ENCODE results near the gene MBNL1. TPM values are rescaled to one million over a fixed set of nuclear protein-coding genes. Genes with fewer than 3 reads are reported as not detected.

Gene MBNL1
- total and polyA plus RNA-seq, 7 experiments from 2014 or later = 371 to 675 (median 497) TPM

DNA sequence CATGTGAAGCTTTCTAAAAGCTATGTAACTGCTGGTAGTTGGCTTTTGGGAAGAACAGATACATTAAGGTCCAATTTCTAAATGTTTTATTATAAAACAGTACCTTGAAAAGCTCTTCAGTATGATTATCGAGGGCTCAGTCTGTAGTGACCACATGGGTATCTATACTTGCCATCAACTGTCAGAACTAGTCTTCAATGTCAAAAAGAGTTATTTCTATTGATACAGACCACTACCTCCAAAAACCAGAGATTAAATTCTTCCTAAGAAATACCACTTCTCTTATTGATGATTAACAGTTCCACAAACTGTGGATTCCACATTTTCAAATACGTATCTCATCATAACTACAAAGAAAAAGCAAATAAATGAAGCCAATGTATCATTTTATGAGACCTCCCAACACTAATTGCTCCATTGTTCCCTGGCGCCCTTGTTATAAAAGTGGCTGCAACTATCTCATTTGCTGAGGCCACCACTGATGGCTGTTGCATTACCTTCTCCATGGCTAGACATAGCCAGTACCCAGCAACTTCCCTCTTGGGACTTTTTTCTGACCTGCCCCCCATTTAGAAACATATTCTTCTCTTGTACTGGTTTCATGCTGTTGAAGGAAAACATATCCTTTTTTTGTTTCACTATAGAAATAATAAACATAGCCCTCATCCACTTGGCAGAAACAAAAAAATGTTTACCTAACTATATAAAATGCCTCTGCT lies 33.9 kb upstream of the MBNL1 start:
- ChIA-PET POLR2A (interaction anchor here (0.6 to 5.0 kb wide), 13 partner anchors 10 to 46 kb away, joined by 3 to 57 read pairs (median 5); partner anchors contain the start of gene MBNL1), CTCF (interaction anchor here (0.9 to 1.7 kb wide), 2 partner anchors 9 to 41 kb away, joined by 3 to 7 read pairs; no protein-coding TSS in a partner anchor)
- H3K27ac Mint-ChIP-seq = peak overlapping the region in 8 of 9 donors; percentile 44 to 95 (median 80)
- H3K4me1 ChIP-seq (ENCODE audit: control insufficient read depth in 2 of 2, insufficient read depth in 2 of 2, low read length in 2 of 2) = peaks cover 3 to 60% of the 10 kb centered on the region in 2 donors
- peaks cover 33 to 97% (median 90%) of the 10 kb centered on the region in 7 donors for H3K4me1 Mint-ChIP-seq
- H3K36me3 ChIP-seq (ENCODE audit: control insufficient read depth in 2 of 3, insufficient read depth in 3 of 3, low read length in 3 of 3) = no peaks in the 10 kb centered on the region
- intact Hi-C loops (cut with micrococcal nuclease) = no loop called here
- peaks cover 0 to 10% (median 4%) of the 10 kb centered on the region in 11 donors for H3K9me3 Mint-ChIP-seq
- peak overlapping the region in 9 of 10 donors; percentile 34 to 77 (median 65) for H3K4me3 Mint-ChIP-seq
- peaks cover 0 to 19% (median 4%) of the 10 kb centered on the region in 5 donors for H3K36me3 Mint-ChIP-seq
- DNase-seq (no peak), ATAC-seq (no peak)
- H3K27me3 ChIP-seq (ENCODE audit: control insufficient read depth in 2 of 2, insufficient read depth in 2 of 2, low read length in 2 of 2) = no peaks in the 10 kb centered on the region
- no peak overlapping the region for H3K4me3 ChIP-seq (ENCODE audit: low read length)
- no peaks in the 10 kb centered on the region for H3K9me3 ChIP-seq (ENCODE audit: control insufficient read depth in 2 of 3, low read length in 3 of 3)
- peak overlapping the region; percentile 1 for H3K27ac ChIP-seq (ENCODE audit: low read depth, low read length)
- no peaks in the 10 kb centered on the region for H3K27me3 Mint-ChIP-seq

DNA sequence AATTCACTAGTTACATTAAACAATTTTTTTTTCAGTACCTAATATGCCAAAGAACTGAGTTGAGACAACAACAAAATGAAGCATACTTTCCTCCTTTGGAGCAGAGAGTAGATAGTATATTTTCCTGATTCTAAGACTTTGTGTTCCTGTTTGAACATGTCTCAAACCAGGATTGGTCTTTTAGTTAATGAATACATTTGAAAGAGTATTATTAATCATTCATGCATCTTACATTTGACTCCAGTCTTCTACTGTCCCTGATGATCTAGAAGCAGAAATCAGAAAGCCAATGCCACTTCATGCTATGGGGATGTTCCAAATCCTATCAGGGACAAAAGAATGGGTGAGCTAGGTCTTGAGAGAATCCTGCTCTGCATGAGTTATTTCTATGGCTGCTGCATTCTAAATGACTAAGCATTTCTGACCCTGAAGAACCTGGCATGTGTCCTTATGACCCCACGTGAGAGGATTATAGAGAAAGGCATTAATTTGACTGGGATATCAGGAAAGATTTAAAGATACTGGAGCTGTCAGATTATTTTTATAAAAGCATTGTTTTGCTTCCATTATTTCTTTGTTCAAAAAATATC lies 32.9 kb upstream of the MBNL1 start:
- peaks cover 13 to 64% of the 10 kb centered on the region in 2 donors for H3K4me1 ChIP-seq (ENCODE audit: control insufficient read depth in 2 of 2, insufficient read depth in 2 of 2, low read length in 2 of 2)
- peak overlapping the region in 8 of 10 donors; percentile 7 to 65 (median 56) for H3K4me3 Mint-ChIP-seq

DNA sequence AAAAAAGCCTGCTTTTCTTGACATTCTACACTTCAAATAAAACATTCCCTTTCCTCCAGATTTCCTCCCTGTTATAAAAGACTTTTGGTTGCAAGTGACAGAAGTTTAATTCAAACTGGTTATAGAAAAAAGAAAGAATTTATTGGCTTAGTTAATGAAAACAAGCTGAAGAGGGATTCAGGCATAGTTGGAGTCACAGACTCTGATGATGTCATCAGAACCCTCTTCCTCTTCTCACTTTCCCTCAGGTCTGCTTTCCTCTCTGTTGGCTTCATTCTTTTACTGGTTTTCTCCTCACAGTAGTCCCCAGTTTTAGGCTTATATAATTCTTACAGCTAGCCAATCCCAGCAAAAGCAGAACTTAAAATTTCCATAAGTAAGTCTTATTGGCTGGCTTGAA lies 32.0 kb upstream of the MBNL1 start:
- Histone ChIP-seq H3K4me3 (ENCODE audit: low read length) (no peak overlapping the region), H3K9me3 (ENCODE audit: control insufficient read depth in 2 of 3, low read length in 3 of 3) (no peaks in the 10 kb centered on the region), H3K27me3 (ENCODE audit: control insufficient read depth in 2 of 2, insufficient read depth in 2 of 2, low read length in 2 of 2) (no peaks in the 10 kb centered on the region), H3K27ac (ENCODE audit: low read depth, low read length) (peak overlapping the region; percentile 14), H3K36me3 (ENCODE audit: control insufficient read depth in 2 of 3, insufficient read depth in 3 of 3, low read length in 3 of 3) (no peaks in the 10 kb centered on the region), H3K4me1 (ENCODE audit: control insufficient read depth in 2 of 2, insufficient read depth in 2 of 2, low read length in 2 of 2) (peaks cover 21 to 73% of the 10 kb centered on the region in 2 donors)
- DNase-seq (no peak), ATAC-seq (peak; percentile 38)
- Mint-ChIP-seq H3K27ac (peak overlapping the region in 8 of 9 donors; percentile 81 to 97 (median 91)), H3K36me3 (peaks cover 0 to 12% (median 0%) of the 10 kb centered on the region in 5 donors), H3K4me1 (peaks cover 36 to 97% (median 92%) of the 10 kb centered on the region in 7 donors), H3K4me3 (peak overlapping the region; percentile 22 to 78 (median 66)), H3K9me3 (peaks cover 0 to 4% (median 4%) of the 10 kb centered on the region in 11 donors), H3K27me3 (no peaks in the 10 kb centered on the region)
- intact Hi-C loops (cut with micrococcal nuclease) = loop anchor here in 1 of 2 donors (1.0 kb wide), 1 partner anchor 33 kb away; no protein-coding TSS in a partner anchor
- POLR2A ChIA-PET = interaction anchor here (0.7 to 4.7 kb wide), 12 partner anchors 8 to 52 kb away, joined by 3 to 33 read pairs (median 4); partner anchors contain the start of gene MBNL1
- CTCF ChIA-PET = interaction anchor here (1.0 to 1.3 kb wide), 3 partner anchors 26 to 38 kb away, joined by 3 read pairs; partner anchors contain the start of gene MBNL1

More for the DNA sequence above, 32.9 kb upstream of the MBNL1 start:
- Histone ChIP-seq H3K27ac (ENCODE audit: low read depth, low read length) (peak overlapping the region; percentile 29), H3K36me3 (ENCODE audit: control insufficient read depth in 2 of 3, insufficient read depth in 3 of 3, low read length in 3 of 3) (no peaks in the 10 kb centered on the region), H3K4me3 (ENCODE audit: low read length) (no peak overlapping the region), H3K9me3 (ENCODE audit: control insufficient read depth in 2 of 3, low read length in 3 of 3) (no peaks in the 10 kb centered on the region), H3K27me3 (ENCODE audit: control insufficient read depth in 2 of 2, insufficient read depth in 2 of 2, low read length in 2 of 2) (no peaks in the 10 kb centered on the region)
- Mint-ChIP-seq H3K27ac (peak overlapping the region in 8 of 9 donors; percentile 74 to 90 (median 85)), H3K36me3 (peaks cover 0 to 15% (median 0%) of the 10 kb centered on the region in 5 donors), H3K9me3 (peaks cover 0 to 6% (median 4%) of the 10 kb centered on the region in 11 donors), H3K27me3 (no peaks in the 10 kb centered on the region), H3K4me1 (peaks cover 31 to 97% (median 91%) of the 10 kb centered on the region in 7 donors)
- CTCF ChIA-PET = interaction anchor here (0.9 kb wide), 1 partner anchor 52 kb away, joined by 3 read pairs; no protein-coding TSS in a partner anchor
- DNase-seq (no peak), ATAC-seq (no peak)
- POLR2A ChIA-PET = interaction anchor here (0.8 to 4.7 kb wide), 7 partner anchors 8 to 43 kb away, joined by 3 to 33 read pairs (median 4); partner anchors contain the start of gene MBNL1
- intact Hi-C loops (cut with micrococcal nuclease) = no loop called here

DNA sequence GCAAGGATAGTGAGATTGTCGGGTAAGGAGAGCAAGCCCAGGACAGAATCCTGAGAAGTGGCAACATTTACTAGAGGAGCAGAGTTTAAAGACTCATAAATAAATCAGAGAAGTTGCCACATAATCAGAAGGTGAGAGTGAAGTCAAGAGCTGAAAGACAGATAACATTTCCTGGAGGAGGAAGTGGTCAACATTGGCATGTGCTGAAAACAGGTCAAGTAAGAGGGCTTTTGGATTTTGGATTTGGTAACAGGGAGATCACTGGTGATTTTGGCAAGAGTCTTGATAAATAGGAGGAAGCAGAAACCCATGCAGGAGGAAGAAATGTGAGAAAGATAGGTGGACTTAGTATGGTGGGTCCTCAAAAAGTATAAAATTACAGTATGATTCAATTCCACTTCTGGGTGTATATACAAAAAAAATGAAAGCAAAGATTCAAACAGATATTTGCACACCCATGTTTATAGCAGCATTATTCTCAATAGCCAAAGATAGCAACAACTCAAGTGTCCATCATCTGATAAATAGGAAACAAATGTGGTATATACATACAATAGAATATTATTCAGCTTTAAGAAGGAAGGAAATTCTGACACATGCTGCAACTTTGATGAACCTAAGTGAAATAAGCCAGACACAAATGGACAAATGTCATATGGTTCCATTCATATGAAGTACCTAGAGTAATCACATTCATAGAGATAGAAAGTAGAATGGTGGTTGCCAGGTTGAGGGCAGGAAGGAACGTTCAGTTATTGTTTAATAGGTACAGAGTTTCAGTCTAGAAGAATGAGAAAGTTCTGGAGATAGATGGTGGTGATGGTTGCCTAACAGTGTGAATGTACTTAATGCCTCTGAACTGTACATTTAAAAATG lies 27.3 kb upstream of the MBNL1 start:
- peak overlapping the region; percentile 78 to 97 (median 94) for H3K27ac Mint-ChIP-seq
- H3K4me1 ChIP-seq (ENCODE audit: control insufficient read depth in 2 of 2, insufficient read depth in 2 of 2, low read length in 2 of 2) = peaks cover 35 to 57% of the 10 kb centered on the region in 2 donors
- H3K4me3 Mint-ChIP-seq = peak overlapping the region; percentile 64 to 97 (median 92)

DNA sequence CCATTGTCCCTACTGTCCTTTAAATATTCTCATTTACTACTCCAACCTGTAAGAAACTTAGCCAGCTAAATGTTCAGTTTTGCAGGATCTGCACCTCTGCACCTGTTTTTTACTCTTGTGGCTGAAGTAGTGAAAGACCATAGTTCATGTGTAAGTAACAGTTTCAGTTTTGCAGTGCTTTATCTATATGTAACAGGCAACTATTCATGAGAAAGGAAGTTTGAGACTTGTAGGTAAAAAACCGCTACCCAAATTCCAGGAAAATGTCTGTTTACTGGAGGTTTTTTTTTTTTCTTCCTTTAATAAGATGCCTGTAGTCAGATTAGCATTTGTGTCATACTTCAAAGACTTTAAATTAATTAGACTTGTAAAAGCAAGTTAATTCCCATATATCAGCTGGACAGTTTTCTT lies 25.4 kb upstream of the MBNL1 start:
- DNase-seq (peak in 6 of 9 donors; percentile 33 to 63 (median 52)), ATAC-seq (peak; percentile 75)
- Mint-ChIP-seq H3K27me3 (no peaks in the 10 kb centered on the region), H3K4me3 (peak overlapping the region; percentile 71 to 97 (median 96)), H3K36me3 (peaks cover 0 to 20% (median 0%) of the 10 kb centered on the region in 5 donors), H3K9me3 (peaks cover 0 to 1% (median 0%) of the 10 kb centered on the region in 11 donors), H3K4me1 (peaks cover 29 to 69% (median 60%) of the 10 kb centered on the region in 7 donors), H3K27ac (peak overlapping the region; percentile 78 to 97 (median 94))
- intact Hi-C loops (cut with micrococcal nuclease) = loop anchor here (1.0 to 10.0 kb wide), 6 partner anchors 13 to 451 kb away; partner anchors contain the start of gene MBNL1 (in 1 of the 2)
- ChIA-PET POLR2A (interaction anchor here (0.6 to 10.6 kb wide), 22 partner anchors 11 to 1040 kb away, joined by 3 to 252 read pairs (median 10); partner anchors contain the start of gene MBNL1), CTCF (interaction anchor here (0.6 to 3.2 kb wide), 10 partner anchors 9 to 59 kb away, joined by 3 to 19 read pairs (median 4); partner anchors contain the start of gene MBNL1)
- Histone ChIP-seq H3K4me1 (ENCODE audit: control insufficient read depth in 2 of 2, insufficient read depth in 2 of 2, low read length in 2 of 2) (peaks cover 42% of the 10 kb centered on the region in 2 donors), H3K9me3 (ENCODE audit: control insufficient read depth in 2 of 3, low read length in 3 of 3) (no peaks in the 10 kb centered on the region), H3K27me3 (ENCODE audit: control insufficient read depth in 2 of 2, insufficient read depth in 2 of 2, low read length in 2 of 2) (no peaks in the 10 kb centered on the region), H3K27ac (ENCODE audit: low read depth, low read length) (peak overlapping the region; percentile 72), H3K36me3 (ENCODE audit: control insufficient read depth in 2 of 3, insufficient read depth in 3 of 3, low read length in 3 of 3) (no peaks in the 10 kb centered on the region), H3K4me3 (ENCODE audit: low read length) (peak overlapping the region; percentile 64)

More for the DNA sequence above, 27.3 kb upstream of the MBNL1 start:
- H3K9me3 Mint-ChIP-seq = peaks cover 0 to 4% (median 0%) of the 10 kb centered on the region in 11 donors
- POLR2A ChIA-PET = interaction anchor here (0.7 to 10.6 kb wide), 7 partner anchors 16 to 62 kb away, joined by 3 to 252 read pairs (median 14); partner anchors contain the start of gene MBNL1
- DNase-seq (no peak), ATAC-seq (no peak)
- Histone ChIP-seq H3K4me3 (ENCODE audit: low read length) (peak overlapping the region; percentile 24), H3K27ac (ENCODE audit: low read depth, low read length) (peak overlapping the region; percentile 72), H3K9me3 (ENCODE audit: control insufficient read depth in 2 of 3, low read length in 3 of 3) (no peaks in the 10 kb centered on the region), H3K27me3 (ENCODE audit: control insufficient read depth in 2 of 2, insufficient read depth in 2 of 2, low read length in 2 of 2) (no peaks in the 10 kb centered on the region), H3K36me3 (ENCODE audit: control insufficient read depth in 2 of 3, insufficient read depth in 3 of 3, low read length in 3 of 3) (no peaks in the 10 kb centered on the region)
- no peaks in the 10 kb centered on the region for H3K27me3 Mint-ChIP-seq
- CTCF ChIA-PET = interaction anchor here (0.6 to 1.7 kb wide), 4 partner anchors 28 to 57 kb away, joined by 3 to 4 read pairs (median 4); no protein-coding TSS in a partner anchor
- intact Hi-C loops (cut with micrococcal nuclease) = loop anchor here (2.0 to 10.0 kb wide), 2 partner anchors 15 to 453 kb away; no protein-coding TSS in a partner anchor
- H3K36me3 Mint-ChIP-seq = peaks cover 0 to 22% (median 0%) of the 10 kb centered on the region in 5 donors
- H3K4me1 Mint-ChIP-seq = peaks cover 36 to 79% (median 68%) of the 10 kb centered on the region in 7 donors

Data from naive thymus-derived CD4-positive, alpha-beta T cell (primary cell).